ENCODE measurements around the gene HTR1A. TPM values are rescaled to one million over a fixed set of nuclear protein-coding genes. Genes with fewer than 3 reads are reported as not detected.

Gene HTR1A
- total RNA-seq, 1 experiment from 2014 or later: not detected

DNA sequence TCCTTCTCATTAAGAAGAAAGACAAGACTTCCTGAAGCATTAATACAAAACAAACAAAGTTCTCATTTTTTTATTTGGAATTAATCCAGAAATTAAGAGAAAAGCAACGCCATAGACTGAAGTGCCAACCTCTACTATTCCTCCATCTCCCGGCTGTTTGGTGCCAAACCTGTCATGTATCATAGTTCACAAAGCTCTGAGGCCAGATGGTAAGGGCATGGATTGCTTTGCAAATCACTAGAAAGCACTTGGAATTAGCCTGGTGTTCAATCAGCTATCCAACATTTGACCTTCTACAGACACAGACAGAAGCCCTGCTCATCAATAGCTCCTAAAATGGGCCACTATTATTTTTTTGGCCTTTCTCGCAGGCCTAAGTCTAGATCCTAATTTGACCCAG lies 33.8 kb downstream of the HTR1A start:
- no peaks in the 10 kb centered on the region for H3K36me3 ChIP-seq (ENCODE audit: control insufficient read depth, insufficient read depth, low read length)
- no peak for DNase-seq (ENCODE audit: low read depth, low spot score)
- BruUV-seq (replicated peaks): no TSS peak
- in situ Hi-C loops (cut with HindIII; ENCODE audit: low pct_unique_long_range_greater_than_20kb, low sequenced_read_pairs): no loop called here
- intact Hi-C loops (cut with micrococcal nuclease; ENCODE audit: unreplicated experiment): no loop called here
- H3K4me1 ChIP-seq (ENCODE audit: control insufficient read depth, insufficient read depth, low read length): no peaks in the 10 kb centered on the region
- no peaks in the 10 kb centered on the region for H3K27me3 ChIP-seq (ENCODE audit: control insufficient read depth, insufficient read depth, low read length)
- POLR2A ChIA-PET: no interaction called here
- TF ChIP-seq TCF7L2 (IDR thresholded peaks at IDR 0.05; ENCODE audit: low read depth, low read length) (no peak), POLR2AphosphoS5 (IDR thresholded peaks at IDR 0.05; ENCODE audit: low read depth, low read length) (no peak), SIN3A (IDR thresholded peaks at IDR 0.05; ENCODE audit: borderline replicate concordance, insufficient read depth, low read depth, low read length) (no peak)
- TF ChIP-seq, protein P1, sequence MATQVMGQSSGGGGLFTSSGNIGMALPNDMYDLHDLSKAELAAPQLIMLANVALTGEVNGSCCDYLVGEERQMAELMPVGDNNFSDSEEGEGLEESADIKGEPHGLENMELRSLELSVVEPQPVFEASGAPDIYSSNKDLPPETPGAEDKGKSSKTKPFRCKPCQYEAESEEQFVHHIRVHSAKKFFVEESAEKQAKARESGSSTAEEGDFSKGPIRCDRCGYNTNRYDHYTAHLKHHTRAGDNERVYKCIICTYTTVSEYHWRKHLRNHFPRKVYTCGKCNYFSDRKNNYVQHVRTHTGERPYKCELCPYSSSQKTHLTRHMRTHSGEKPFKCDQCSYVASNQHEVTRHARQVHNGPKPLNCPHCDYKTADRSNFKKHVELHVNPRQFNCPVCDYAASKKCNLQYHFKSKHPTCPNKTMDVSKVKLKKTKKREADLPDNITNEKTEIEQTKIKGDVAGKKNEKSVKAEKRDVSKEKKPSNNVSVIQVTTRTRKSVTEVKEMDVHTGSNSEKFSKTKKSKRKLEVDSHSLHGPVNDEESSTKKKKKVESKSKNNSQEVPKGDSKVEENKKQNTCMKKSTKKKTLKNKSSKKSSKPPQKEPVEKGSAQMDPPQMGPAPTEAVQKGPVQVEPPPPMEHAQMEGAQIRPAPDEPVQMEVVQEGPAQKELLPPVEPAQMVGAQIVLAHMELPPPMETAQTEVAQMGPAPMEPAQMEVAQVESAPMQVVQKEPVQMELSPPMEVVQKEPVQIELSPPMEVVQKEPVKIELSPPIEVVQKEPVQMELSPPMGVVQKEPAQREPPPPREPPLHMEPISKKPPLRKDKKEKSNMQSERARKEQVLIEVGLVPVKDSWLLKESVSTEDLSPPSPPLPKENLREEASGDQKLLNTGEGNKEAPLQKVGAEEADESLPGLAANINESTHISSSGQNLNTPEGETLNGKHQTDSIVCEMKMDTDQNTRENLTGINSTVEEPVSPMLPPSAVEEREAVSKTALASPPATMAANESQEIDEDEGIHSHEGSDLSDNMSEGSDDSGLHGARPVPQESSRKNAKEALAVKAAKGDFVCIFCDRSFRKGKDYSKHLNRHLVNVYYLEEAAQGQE (IDR thresholded peaks at IDR 0.05; ENCODE audit: insufficient read depth in 1 of 2, low read depth in 2 of 2, low read length in 1 of 2): no peak
- ATAC-seq: no peak
- H3K9me3 ChIP-seq (ENCODE audit: control insufficient read depth, insufficient read depth, low read depth, low read length): no peaks in the 10 kb centered on the region; the same call in 1 of the 2 replicates
- no peak overlapping the region for H3K4me3 ChIP-seq (ENCODE audit: low read depth in 2 of 2, low read length in 2 of 2)
- no peak overlapping the region for H3K27ac ChIP-seq (ENCODE audit: low read length)
- CTCF ChIA-PET: no interaction called here

DNA sequence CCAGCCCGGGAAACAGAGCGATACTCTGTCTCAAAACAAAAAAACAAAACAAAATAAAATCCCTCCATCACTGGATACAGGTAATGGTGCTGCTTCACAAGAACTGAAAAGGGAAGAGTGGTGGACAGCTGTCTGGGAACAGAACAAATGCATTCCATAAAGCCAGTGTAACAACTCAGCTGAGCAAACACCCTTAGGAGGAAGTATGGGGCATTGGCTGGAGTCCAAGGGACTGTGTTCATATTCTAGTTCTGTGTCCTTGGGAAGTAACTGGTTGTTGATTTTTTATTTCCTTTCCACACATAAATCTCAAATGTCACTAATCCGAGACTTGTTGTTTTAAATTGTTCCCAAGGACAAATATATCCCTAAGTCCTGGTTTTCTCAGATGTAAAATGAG lies 38.3 kb downstream of the HTR1A start:
- H3K4me1 ChIP-seq (ENCODE audit: control insufficient read depth, insufficient read depth, low read length): no peaks in the 10 kb centered on the region
- H3K27me3 ChIP-seq (ENCODE audit: control insufficient read depth, insufficient read depth, low read length): no peaks in the 10 kb centered on the region
- TF ChIP-seq, protein P1 (IDR thresholded peaks at IDR 0.05; ENCODE audit: insufficient read depth in 1 of 2, low read depth in 2 of 2, low read length in 1 of 2): no peak
- TF ChIP-seq, protein P2, sequence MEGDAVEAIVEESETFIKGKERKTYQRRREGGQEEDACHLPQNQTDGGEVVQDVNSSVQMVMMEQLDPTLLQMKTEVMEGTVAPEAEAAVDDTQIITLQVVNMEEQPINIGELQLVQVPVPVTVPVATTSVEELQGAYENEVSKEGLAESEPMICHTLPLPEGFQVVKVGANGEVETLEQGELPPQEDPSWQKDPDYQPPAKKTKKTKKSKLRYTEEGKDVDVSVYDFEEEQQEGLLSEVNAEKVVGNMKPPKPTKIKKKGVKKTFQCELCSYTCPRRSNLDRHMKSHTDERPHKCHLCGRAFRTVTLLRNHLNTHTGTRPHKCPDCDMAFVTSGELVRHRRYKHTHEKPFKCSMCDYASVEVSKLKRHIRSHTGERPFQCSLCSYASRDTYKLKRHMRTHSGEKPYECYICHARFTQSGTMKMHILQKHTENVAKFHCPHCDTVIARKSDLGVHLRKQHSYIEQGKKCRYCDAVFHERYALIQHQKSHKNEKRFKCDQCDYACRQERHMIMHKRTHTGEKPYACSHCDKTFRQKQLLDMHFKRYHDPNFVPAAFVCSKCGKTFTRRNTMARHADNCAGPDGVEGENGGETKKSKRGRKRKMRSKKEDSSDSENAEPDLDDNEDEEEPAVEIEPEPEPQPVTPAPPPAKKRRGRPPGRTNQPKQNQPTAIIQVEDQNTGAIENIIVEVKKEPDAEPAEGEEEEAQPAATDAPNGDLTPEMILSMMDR (IDR thresholded peaks at IDR 0.05): no peak
- TF ChIP-seq SIN3A (IDR thresholded peaks at IDR 0.05; ENCODE audit: borderline replicate concordance, insufficient read depth, low read depth, low read length) (no peak), TCF7L2 (IDR thresholded peaks at IDR 0.05; ENCODE audit: low read depth, low read length) (no peak), POLR2AphosphoS5 (IDR thresholded peaks at IDR 0.05; ENCODE audit: low read depth, low read length) (no peak)
- no peak overlapping the region for H3K4me3 ChIP-seq (ENCODE audit: low read depth in 2 of 2, low read length in 2 of 2)
- intact Hi-C loops (cut with micrococcal nuclease; ENCODE audit: unreplicated experiment) (no loop called here), in situ Hi-C loops (cut with HindIII; ENCODE audit: low pct_unique_long_range_greater_than_20kb, low sequenced_read_pairs) (no loop called here)
- no TSS peak for BruUV-seq (replicated peaks)
- no peak for ATAC-seq
- POLR2A ChIA-PET: no interaction called here
- H3K36me3 ChIP-seq (ENCODE audit: control insufficient read depth, insufficient read depth, low read length): no peaks in the 10 kb centered on the region
- no peak for DNase-seq (ENCODE audit: low read depth, low spot score)
- CTCF ChIA-PET: no interaction called here
- no peak overlapping the region for H3K27ac ChIP-seq (ENCODE audit: low read length)
- no peaks in the 10 kb centered on the region; the same call in 1 of the 2 replicates for H3K9me3 ChIP-seq (ENCODE audit: control insufficient read depth, insufficient read depth, low read depth, low read length)

Measured in Panc1 (cell line).